Endothelial cell of umbilical vein (primary cell): ENCODE data around the gene OPTN. TPM values are rescaled to one million over a fixed set of nuclear protein-coding genes. Genes with fewer than 3 reads are reported as not detected.

Experiments used
- BruUV-seq: library from RNA; stranded (reverse); fragments of 400-500 nt; replicated peaks from 2 replicates; lab custom pipeline; 2021; lab: Mats Ljungman, UMichigan
- CTCF ChIA-PET: fragments of 300-600, 350-600 bp; sonication (Branson Sonifier 250); formaldehyde crosslinking; loops from one replicate; lab custom pipeline; 2021; ENCODE audit warnings: antibody characterized with exemption, inconsistent platforms; lab: Charles Lee
- POLR2A ChIA-PET: fragments of 300-600, 350-600 bp; sonication (Branson Sonifier 250); formaldehyde crosslinking; loops from one replicate; lab custom pipeline; 2021; ENCODE audit warnings: antibody characterized with exemption, inconsistent platforms; lab: Charles Lee
- DNase-seq: peaks from one replicate; pipeline ENCODE4 v3.0.0-alpha.2; 2011; ENCODE audit warnings: low read depth, low spot score
- FAIRE-seq: peaks from 2 replicates; lab custom pipeline; 2011; peaks lifted over from hg19 to GRCh38; lab: Jason Lieb, UNC
- H2AFZ ChIP-seq: 2 replicates; pipeline ENCODE4 v1.6.0; 2012; ENCODE audit warnings: low read depth, low read length, control low read depth, inconsistent platforms
- H3K27ac ChIP-seq: 2 replicates; pipeline ENCODE4 v1.5.1; 2011; ENCODE audit warnings: low read depth, mild to moderate bottlenecking, control low read depth, low read length, moderate library complexity; ENCODE audit not compliant: insufficient read depth
- H3K27me3 ChIP-seq, 2 experiments: 2 replicates each; pipeline versions ENCODE4 v1.6.0 to v1.6.1; 2011; ENCODE audit warnings: low read length in 2 of 2, mixed read lengths in 1 of 2; ENCODE audit not compliant: control insufficient read depth in 2 of 2, insufficient read depth in 2 of 2
- H3K36me3 ChIP-seq, 2 experiments: 2 replicates in 1 of 2; 3 replicates in 1 of 2; pipeline ENCODE4 v1.5.1; 2011; ENCODE audit warnings: low read length in 2 of 2, mild to moderate bottlenecking in 1 of 2, moderate library complexity in 1 of 2; ENCODE audit not compliant: control insufficient read depth in 2 of 2, insufficient read depth in 2 of 2; ENCODE audit errors: extremely low read depth in 1 of 2
- H3K4me1 ChIP-seq: 3 replicates; pipeline ENCODE4 v1.5.1; 2011; ENCODE audit warnings: mild to moderate bottlenecking, low read length; ENCODE audit not compliant: control insufficient read depth, insufficient read depth; ENCODE audit errors: extremely low read depth
- H3K4me2 ChIP-seq: 2 replicates; pipeline ENCODE4 v1.6.1; 2011; ENCODE audit warnings: low read length, control low read depth, mixed read lengths; ENCODE audit not compliant: insufficient read depth
- H3K4me3 ChIP-seq, 3 experiments: fragments of 200-600 bp in 1 of 3; sonication (generic), shearing (Covaris generic) in 1 of 3; replicated peaks in 1 of 3; 2 replicates each; pipeline ENCODE4 v1.5.1; 2011 to 2016; ENCODE audit warnings: control low read depth in 3 of 3, low read length in 3 of 3, mild to moderate bottlenecking in 2 of 3, inconsistent platforms in 1 of 3, low read depth in 1 of 3, moderate library complexity in 1 of 3; ENCODE audit not compliant: insufficient read depth in 1 of 3
- H3K79me2 ChIP-seq: 2 replicates; pipeline ENCODE4 v1.6.0; 2012; ENCODE audit warnings: low read length, inconsistent platforms; ENCODE audit not compliant: control insufficient read depth, insufficient read depth
- H3K9ac ChIP-seq: replicated peaks from 2 replicates; pipeline ENCODE3; 2011; ENCODE audit warnings: low read length, control low read depth; ENCODE audit not compliant: insufficient read depth; ENCODE audit errors: extremely low read depth
- H3K9me1 ChIP-seq: replicated peaks from 3 replicates; pipeline ENCODE4 v1.6.0; 2011; ENCODE audit warnings: mild to moderate bottlenecking, low read length; ENCODE audit not compliant: control insufficient read depth, insufficient read depth; ENCODE audit errors: extremely low read depth
- H3K9me3 ChIP-seq: replicated peaks from 2 replicates; pipeline ENCODE4 v1.5.1; 2012; ENCODE audit warnings: low read length, inconsistent platforms; ENCODE audit not compliant: control insufficient read depth, insufficient read depth
- H4K20me1 ChIP-seq: replicated peaks from 2 replicates; pipeline ENCODE3; 2011; ENCODE audit warnings: mild to moderate bottlenecking, low read length; ENCODE audit not compliant: control insufficient read depth, insufficient read depth; ENCODE audit errors: extremely low read depth
- EZH2 ChIP-seq: IDR thresholded peaks from 2 replicates; pipeline ENCODE4 v1.6.1; 2012; ENCODE audit warnings: borderline replicate concordance, low read depth, mild to moderate bottlenecking, moderate library complexity, low read length, inconsistent platforms; ENCODE audit not compliant: severe bottlenecking
- FOS ChIP-seq: IDR thresholded peaks from 2 replicates; pipeline ENCODE4 v1.6.1; 2011; ENCODE audit warnings: mild to moderate bottlenecking, low read length, moderate library complexity, borderline replicate concordance; ENCODE audit not compliant: insufficient read depth
- GATA2 ChIP-seq: IDR thresholded peaks from 2 replicates; pipeline ENCODE4 v1.7.0; 2011; ENCODE audit warnings: low read depth, mild to moderate bottlenecking, moderate library complexity, mixed read lengths, low read length; ENCODE audit not compliant: insufficient read length, insufficient read depth
- JUN ChIP-seq: IDR thresholded peaks from 2 replicates; pipeline ENCODE4 v1.6.1; 2011; ENCODE audit warnings: borderline replicate concordance, low read depth; ENCODE audit not compliant: insufficient read length, insufficient read depth
- MYC ChIP-seq: IDR thresholded peaks from one replicate; pipeline ENCODE4 v1.6.1; 2011; ENCODE audit warnings: mild to moderate bottlenecking, low read depth, low read length
- POLR2AphosphoS5 ChIP-seq: IDR thresholded peaks from 2 replicates; pipeline ENCODE4 v1.6.1; 2012; ENCODE audit warnings: low read depth, mild to moderate bottlenecking, control low read depth, low read length, moderate library complexity; ENCODE audit not compliant: insufficient read depth
- dilution Hi-C: fragments of 300-500 bp; cut with MboI; formaldehyde crosslinking; loops from one replicate; pipeline ENCODE4 v1.15.0; 2019; ENCODE audit warnings: low sequenced_read_pairs; ENCODE audit not compliant: extremely low pct_ligation_motif_present
- intact Hi-C: fragments of 100-400 bp; cut with micrococcal nuclease; formaldehyde crosslinking; loops from one replicate; pipeline ENCODE4 v1.10.0; 2022
- polyA plus RNA-seq, 4 experiments: library from polyadenylated mRNA; depleted of rRNA in 3 of 4; stranded (reverse) in 3 of 4; unstranded in 1 of 4; fragments of >200 nt; gene quantifications; 2 replicates each; pipeline versions ENCODE4 v1.2.1 to v1.2.3, GENCODE V29; 2011 to 2012; ENCODE audit warnings: missing spikeins in 1 of 4
- total RNA-seq: library from RNA; stranded (reverse); gene quantifications from 2 replicates; pipeline ENCODE4 v1.2.3, GENCODE V29; 2021
- TF ChIP-seq, protein P1 (sequence below), 2 donors: IDR thresholded peaks; 1 replicate in 1 of 2; 2 replicates in 1 of 2; pipeline ENCODE4 v1.5.1; 2011; ENCODE audit warnings: low read length in 2 of 2, mild to moderate bottlenecking in 2 of 2, moderate library complexity in 2 of 2, control low read depth in 1 of 2, inconsistent platforms in 1 of 2, low read depth in 1 of 2; ENCODE audit not compliant: insufficient read depth in 1 of 2; ENCODE audit errors: extremely low read depth in 1 of 2

OPTN gene
- total and polyA plus RNA-seq, 2 donors (not counting 3 experiments of a cell fraction or from before 2014, with no cell fraction given), result 22.7 to 94.2 TPM

DNA sequence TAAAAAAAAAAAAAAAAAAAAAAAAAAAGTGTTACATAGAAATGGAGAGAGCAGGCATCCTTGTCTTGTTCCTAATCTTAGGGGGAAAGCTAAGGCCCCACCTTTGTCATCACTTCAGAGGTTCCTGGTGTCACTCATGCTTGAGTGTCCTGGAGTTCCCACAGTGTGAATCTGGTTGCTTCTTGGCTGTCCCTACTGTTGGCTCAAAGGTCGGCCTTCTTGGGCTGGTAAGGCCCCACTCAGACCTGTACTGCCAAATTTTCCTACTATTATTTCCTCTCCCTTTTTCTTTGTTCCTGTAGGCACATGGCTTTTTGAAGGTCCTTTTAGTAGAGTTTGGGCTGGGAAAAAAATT lies 21.5 kb downstream of the OPTN start:
- dilution Hi-C loops, result no loop called here
- TF ChIP-seq POLR2AphosphoS5 (no peak), JUN (no peak), EZH2 (no peak), MYC (no peak), FOS (no peak)
- TF ChIP-seq, protein P1, sequence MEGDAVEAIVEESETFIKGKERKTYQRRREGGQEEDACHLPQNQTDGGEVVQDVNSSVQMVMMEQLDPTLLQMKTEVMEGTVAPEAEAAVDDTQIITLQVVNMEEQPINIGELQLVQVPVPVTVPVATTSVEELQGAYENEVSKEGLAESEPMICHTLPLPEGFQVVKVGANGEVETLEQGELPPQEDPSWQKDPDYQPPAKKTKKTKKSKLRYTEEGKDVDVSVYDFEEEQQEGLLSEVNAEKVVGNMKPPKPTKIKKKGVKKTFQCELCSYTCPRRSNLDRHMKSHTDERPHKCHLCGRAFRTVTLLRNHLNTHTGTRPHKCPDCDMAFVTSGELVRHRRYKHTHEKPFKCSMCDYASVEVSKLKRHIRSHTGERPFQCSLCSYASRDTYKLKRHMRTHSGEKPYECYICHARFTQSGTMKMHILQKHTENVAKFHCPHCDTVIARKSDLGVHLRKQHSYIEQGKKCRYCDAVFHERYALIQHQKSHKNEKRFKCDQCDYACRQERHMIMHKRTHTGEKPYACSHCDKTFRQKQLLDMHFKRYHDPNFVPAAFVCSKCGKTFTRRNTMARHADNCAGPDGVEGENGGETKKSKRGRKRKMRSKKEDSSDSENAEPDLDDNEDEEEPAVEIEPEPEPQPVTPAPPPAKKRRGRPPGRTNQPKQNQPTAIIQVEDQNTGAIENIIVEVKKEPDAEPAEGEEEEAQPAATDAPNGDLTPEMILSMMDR (IDR thresholded peaks at IDR 0.05; ENCODE audit: extremely low read depth in 1 of 2, insufficient read depth in 1 of 2, low read depth in 1 of 2, low read length in 2 of 2), result no peak
- ChIA-PET POLR2A (no interaction called here), CTCF (no interaction called here)
- DNase-seq (no peak), FAIRE-seq (no peak)
- Histone ChIP-seq H3K27ac (no peak overlapping the region), H3K4me1 (no peaks in the 10 kb centered on the region), H3K9ac (no peak overlapping the region), H3K4me2 (no peak overlapping the region), H3K4me3 (no peak overlapping the region), H3K36me3 (peaks cover 12 to 30% of the 10 kb centered on the region in 2 experiments), H4K20me1 (no peaks in the 10 kb centered on the region), H3K27me3 (no peaks in the 10 kb centered on the region), H2AFZ (no peak overlapping the region), H3K9me1 (no peaks in the 10 kb centered on the region), H3K9me3 (no peaks in the 10 kb centered on the region), H3K79me2 (no peaks in the 10 kb centered on the region)
- intact Hi-C loops, result no loop called here
- no TSS peak for BruUV-seq

DNA sequence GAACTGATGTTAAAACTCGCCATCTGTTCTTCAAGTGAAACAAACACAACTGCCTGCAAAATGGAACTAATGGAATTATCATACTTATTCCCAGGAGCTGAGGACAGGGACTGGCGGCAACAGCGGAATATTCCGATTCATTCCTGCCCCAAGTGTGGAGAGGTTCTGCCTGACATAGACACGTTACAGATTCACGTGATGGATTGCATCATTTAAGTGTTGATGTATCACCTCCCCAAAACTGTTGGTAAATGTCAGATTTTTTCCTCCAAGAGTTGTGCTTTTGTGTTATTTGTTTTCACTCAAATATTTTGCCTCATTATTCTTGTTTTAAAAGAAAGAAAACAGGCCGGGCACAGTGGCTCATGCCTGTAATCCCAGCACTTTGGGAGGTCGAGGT lies 36.7 kb downstream of the OPTN start:
- intact Hi-C loops (no loop called here), dilution Hi-C loops (no loop called here)
- POLR2A ChIA-PET, result no interaction called here
- no peak for DNase-seq
- Histone ChIP-seq H4K20me1 (no peaks in the 10 kb centered on the region), H3K4me3 (no peak overlapping the region), H3K79me2 (no peaks in the 10 kb centered on the region), H3K9me1 (no peaks in the 10 kb centered on the region), H2AFZ (no peak overlapping the region), H3K36me3 (peaks cover 30 to 42% of the 10 kb centered on the region in 2 experiments), H3K27ac (no peak overlapping the region), H3K9me3 (no peaks in the 10 kb centered on the region), H3K4me1 (no peaks in the 10 kb centered on the region), H3K9ac (no peak overlapping the region), H3K27me3 (no peaks in the 10 kb centered on the region), H3K4me2 (no peak overlapping the region)
- TF ChIP-seq FOS (no peak), EZH2 (no peak), GATA2 (no peak), JUN (no peak), POLR2AphosphoS5 (no peak)
- CTCF ChIA-PET, result no interaction called here
- FAIRE-seq, result no peak
- no TSS peak for BruUV-seq
